OCI-LY1 (cell line): ENCODE results near the gene GMIP.

Experiments
- EZH2 ChIP-seq: fragments of 200-600 bp; sonication (generic), shearing (Covaris generic); IDR thresholded peaks from 2 replicates; pipeline ENCODE4 v1.8.0; 2017; ENCODE audit warnings: borderline replicate concordance, mixed run types, mild to moderate bottlenecking, antibody characterized with exemption, low read length, moderate library complexity, mixed read lengths
- TF ChIP-seq, protein P1 (sequence below): fragments of 200-600 bp; sonication (generic), shearing (Covaris generic); IDR thresholded peaks from 2 replicates; pipeline ENCODE4 v1.5.1; 2017; ENCODE audit warnings: mild to moderate bottlenecking, antibody characterized with exemption, low read length, moderate library complexity, mixed read lengths

DNA sequence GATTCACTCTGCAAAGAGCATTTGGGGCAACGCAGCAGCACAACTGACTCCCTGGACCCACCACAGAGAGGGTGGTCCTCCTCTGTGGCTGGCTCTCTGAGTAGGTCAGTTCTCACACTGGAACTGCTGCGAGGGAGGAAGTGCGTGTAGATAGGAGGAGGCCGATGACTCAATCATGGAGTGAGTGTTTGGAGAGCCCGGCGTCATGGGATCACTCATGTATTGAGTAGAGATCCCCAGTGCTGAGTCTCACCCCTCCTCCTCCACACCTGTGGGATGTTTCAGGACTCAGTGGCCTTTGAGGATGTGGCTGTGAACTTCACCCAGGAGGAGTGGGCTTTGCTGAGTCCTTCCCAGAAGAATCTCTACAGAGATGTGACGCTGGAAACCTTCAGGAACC, 34.1 kb upstream of the GMIP start:
- TF ChIP-seq, protein P1, sequence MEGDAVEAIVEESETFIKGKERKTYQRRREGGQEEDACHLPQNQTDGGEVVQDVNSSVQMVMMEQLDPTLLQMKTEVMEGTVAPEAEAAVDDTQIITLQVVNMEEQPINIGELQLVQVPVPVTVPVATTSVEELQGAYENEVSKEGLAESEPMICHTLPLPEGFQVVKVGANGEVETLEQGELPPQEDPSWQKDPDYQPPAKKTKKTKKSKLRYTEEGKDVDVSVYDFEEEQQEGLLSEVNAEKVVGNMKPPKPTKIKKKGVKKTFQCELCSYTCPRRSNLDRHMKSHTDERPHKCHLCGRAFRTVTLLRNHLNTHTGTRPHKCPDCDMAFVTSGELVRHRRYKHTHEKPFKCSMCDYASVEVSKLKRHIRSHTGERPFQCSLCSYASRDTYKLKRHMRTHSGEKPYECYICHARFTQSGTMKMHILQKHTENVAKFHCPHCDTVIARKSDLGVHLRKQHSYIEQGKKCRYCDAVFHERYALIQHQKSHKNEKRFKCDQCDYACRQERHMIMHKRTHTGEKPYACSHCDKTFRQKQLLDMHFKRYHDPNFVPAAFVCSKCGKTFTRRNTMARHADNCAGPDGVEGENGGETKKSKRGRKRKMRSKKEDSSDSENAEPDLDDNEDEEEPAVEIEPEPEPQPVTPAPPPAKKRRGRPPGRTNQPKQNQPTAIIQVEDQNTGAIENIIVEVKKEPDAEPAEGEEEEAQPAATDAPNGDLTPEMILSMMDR: no peak
- TF ChIP-seq EZH2: no peak
